Activated B cell treated with CpG ODN at 0.5 μM for 24 hours (primary cell): ENCODE measurements around the gene CHST8. TPM values are rescaled to one million over a fixed set of nuclear protein-coding genes. Genes with fewer than 3 reads are reported as not detected.

Source experiments
- ATAC-seq: fragments of 200-7000 bp; cut with Tn5 transposase; one replicate; pipeline ENCODE4 v1.10.0; 2021; ENCODE audit warnings: low read depth, mild to moderate bottlenecking, moderate library complexity
- CTCF ChIA-PET: fragments of 350-600 bp; sonication (Branson Sonifier 250); formaldehyde crosslinking; loops from one replicate; lab custom pipeline; 2021; ENCODE audit warnings: antibody characterized with exemption; lab: Charles Lee
- POLR2A ChIA-PET: fragments of 350-600 bp; sonication (Branson Sonifier 250); formaldehyde crosslinking; loops from one replicate; lab custom pipeline; 2021; ENCODE audit warnings: antibody characterized with exemption; lab: Charles Lee
- DNase-seq: peaks from one replicate; pipeline ENCODE4 v3.0.0; 2022
- H3K27ac Mint-ChIP-seq: one replicate; pipeline ENCODE4 v1.8.0; 2020; ENCODE audit warnings: mixed read lengths
- H3K27me3 Mint-ChIP-seq: one replicate; pipeline ENCODE4 v1.8.0; 2021; ENCODE audit warnings: mixed read lengths
- H3K36me3 Mint-ChIP-seq: one replicate; pipeline ENCODE4 v1.8.0; 2021; ENCODE audit warnings: low read depth, mixed read lengths
- H3K4me1 Mint-ChIP-seq: one replicate; pipeline ENCODE4 v1.8.0; 2021; ENCODE audit warnings: mixed read lengths
- H3K4me3 Mint-ChIP-seq: one replicate; pipeline ENCODE4 v1.8.0; 2020; ENCODE audit warnings: mild to moderate bottlenecking, mixed read lengths
- H3K9me3 Mint-ChIP-seq: one replicate; pipeline ENCODE4 v1.8.0; 2020; ENCODE audit warnings: mixed read lengths
- CTCF ChIP-seq: fragments of 200-600 bp; IDR thresholded peaks from one replicate; pipeline ENCODE4 v1.8.0; 2022; ENCODE audit warnings: antibody characterized with exemption, mild to moderate bottlenecking
- intact Hi-C: fragments of 100-400 bp; cut with micrococcal nuclease; formaldehyde crosslinking; loops from one replicate; pipeline ENCODE4 v1.15.1; 2024
- total RNA-seq: library from RNA; stranded (reverse); gene quantifications from 2 replicates; pipeline ENCODE4 v1.2.3, GENCODE V29; 2022

The CHST8 gene
- total RNA-seq, 1 donor from 2014 or later, result not detected

DNA sequence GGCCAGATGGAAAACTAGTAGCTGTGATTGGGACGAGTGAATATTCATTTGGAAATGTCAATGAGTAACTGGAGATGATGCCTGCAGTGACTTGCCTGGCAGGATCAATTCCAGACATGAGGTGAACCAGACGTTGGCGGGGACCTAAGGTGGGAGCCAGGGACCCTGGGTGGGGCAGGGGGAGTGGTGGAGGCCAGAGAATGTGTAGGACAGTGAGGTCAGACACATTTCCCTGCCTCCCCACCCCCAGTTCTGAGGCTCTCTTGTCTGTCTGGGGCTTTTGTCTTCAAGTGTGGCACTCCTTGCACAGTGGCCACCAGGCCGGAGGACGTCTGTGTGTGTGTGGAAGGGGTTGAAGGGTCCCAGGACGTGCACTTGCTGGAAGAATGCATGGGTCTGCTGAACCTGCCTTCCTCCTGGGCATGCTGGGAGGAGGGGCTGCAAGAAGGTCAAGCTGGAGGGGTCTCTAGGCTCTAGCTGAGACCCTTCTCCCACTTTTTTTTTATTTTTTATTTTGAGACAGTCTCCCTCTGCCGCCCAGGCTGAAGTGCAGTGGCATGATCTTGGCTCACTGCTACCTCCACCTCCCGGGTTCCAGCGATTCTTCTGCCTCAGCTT is 51.6 kb downstream of the CHST8 start:
- H3K27ac Mint-ChIP-seq, result no peak overlapping the region
- no peaks in the 10 kb centered on the region for H3K4me1 Mint-ChIP-seq
- H3K36me3 Mint-ChIP-seq, result no peaks in the 10 kb centered on the region
- no peaks in the 10 kb centered on the region for H3K9me3 Mint-ChIP-seq
- no peak for DNase-seq
- ChIA-PET CTCF (no interaction called here), POLR2A (no interaction called here)
- intact Hi-C loops, result no loop called here
- no peak for ATAC-seq
- H3K27me3 Mint-ChIP-seq, result no peaks in the 10 kb centered on the region
- TF ChIP-seq CTCF, result no peak
- H3K4me3 Mint-ChIP-seq, result no peak overlapping the region

DNA sequence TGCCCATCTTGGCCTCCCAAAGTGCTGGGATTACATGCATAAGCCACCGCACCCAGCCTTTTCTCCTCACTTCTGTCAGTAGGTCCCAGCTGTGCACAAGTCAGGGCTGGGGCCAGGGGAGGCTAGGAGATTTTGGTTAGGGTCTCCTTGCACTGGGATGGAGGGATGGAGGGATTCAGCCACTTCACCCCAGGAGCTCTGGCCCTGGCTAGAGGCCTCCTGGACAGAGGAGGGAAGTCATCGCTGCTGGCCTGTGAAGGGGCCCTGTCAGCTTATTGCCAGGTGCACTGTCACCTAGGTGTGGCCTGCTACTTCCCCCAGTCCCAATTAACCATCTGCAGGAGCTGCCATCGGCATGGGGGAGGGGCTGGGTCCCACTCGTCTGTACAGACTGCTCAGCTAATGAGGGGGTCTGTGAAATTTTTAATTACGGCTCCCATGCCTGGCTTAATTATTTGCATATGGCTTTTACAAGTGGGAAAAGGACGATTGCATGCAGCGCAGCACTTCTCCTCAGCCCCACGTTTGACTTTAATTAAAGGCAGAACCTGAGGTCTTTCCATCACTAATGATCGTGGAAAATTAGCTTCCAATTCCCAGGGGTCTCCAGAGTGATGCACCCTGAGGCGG is 52.4 kb downstream of the CHST8 start:
- ChIA-PET POLR2A (no interaction called here), CTCF (no interaction called here)
- Mint-ChIP-seq H3K27ac (no peak overlapping the region), H3K36me3 (no peaks in the 10 kb centered on the region), H3K4me1 (no peaks in the 10 kb centered on the region), H3K9me3 (no peaks in the 10 kb centered on the region), H3K4me3 (no peak overlapping the region), H3K27me3 (no peaks in the 10 kb centered on the region)
- intact Hi-C loops, result no loop called here
- ATAC-seq (no peak), DNase-seq (no peak)
- TF ChIP-seq CTCF, result no peak

DNA sequence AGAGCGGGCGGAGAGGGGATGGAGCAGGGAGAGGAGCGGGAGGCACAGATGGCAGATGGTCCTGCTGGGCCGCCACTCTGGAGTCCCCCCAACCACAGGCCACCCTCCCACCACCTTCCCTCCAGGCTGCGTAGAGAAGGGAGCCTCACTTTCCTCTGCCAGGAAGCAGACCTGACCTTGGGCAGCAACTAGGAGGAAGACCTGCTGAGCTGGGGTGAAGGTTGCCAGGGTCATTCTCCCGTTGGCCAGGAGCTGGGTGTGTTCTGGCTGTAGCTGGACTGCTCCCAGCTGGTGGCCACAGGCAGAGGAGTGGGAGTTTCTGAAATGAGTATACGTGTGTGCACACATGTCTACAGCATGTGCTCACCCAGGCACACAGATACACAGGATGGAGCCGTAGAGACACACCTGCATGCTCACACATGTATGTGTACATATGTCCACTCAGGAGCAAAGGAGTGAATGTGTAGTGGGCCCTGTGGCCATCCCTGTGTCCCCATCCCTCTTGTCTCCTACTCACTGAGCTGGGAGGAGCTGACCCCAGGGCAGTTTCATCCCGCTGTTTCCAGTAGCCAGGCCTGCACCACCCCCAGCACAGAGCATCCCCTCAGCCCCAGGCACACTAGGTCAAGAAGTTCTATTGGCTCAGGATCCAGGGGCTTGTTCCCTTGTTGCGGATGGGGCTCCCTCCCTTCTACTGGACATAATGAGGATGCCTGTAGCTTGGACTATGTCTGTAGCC is 53.0 kb downstream of the CHST8 start:
- Mint-ChIP-seq H3K4me3 (no peak overlapping the region), H3K27ac (no peak overlapping the region), H3K27me3 (no peaks in the 10 kb centered on the region), H3K9me3 (no peaks in the 10 kb centered on the region), H3K4me1 (no peaks in the 10 kb centered on the region), H3K36me3 (no peaks in the 10 kb centered on the region)
- ATAC-seq (no peak), DNase-seq (no peak)
- no peak for TF ChIP-seq CTCF
- ChIA-PET POLR2A (no interaction called here), CTCF (no interaction called here)
- intact Hi-C loops, result no loop called here

DNA sequence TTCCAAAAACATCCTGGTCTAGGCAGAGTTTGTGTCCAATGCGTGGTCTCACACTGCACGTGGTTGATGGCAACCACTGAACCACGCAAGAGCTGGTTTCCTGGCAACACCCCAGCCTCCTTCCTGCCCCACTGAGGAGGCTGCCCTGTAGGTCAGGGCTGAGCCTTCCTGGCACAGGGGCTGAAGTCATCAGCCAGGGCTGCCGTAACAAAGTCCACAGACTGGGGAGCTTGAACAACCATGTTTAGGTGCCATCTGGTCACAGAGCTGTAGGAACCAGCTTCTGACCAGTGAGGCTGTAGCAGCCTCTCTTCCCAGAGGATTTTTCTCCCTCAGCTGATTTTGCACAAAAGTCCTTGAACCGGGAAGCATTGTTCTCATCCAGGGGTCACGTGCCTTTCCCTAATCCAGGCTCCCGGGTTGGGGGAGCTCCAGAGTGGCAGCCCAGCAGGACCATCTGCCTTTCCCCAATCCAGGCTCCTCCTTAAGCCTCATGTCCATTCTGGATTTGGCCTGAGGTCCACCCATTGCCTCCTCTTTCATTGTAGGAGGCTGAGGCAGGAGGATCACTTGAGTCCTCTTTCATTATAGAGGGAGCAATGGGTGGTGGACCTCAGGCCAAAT is 53.9 kb downstream of the CHST8 start:
- Mint-ChIP-seq H3K27ac (no peak overlapping the region), H3K4me1 (no peaks in the 10 kb centered on the region), H3K27me3 (no peaks in the 10 kb centered on the region), H3K36me3 (no peaks in the 10 kb centered on the region), H3K9me3 (no peaks in the 10 kb centered on the region), H3K4me3 (no peak overlapping the region)
- DNase-seq (no peak), ATAC-seq (no peak)
- CTCF ChIA-PET, result no interaction called here
- POLR2A ChIA-PET, result no interaction called here
- TF ChIP-seq CTCF, result no peak
- intact Hi-C loops, result no loop called here
